D721Med (cell line): ENCODE measurements around the gene CCSER2.

ENCODE experiments used
- DNase-seq: peaks from one replicate; pipeline ENCODE4 v3.0.0; 2011; ENCODE audit warnings: low spot score; ENCODE audit not compliant: insufficient read length
- FAIRE-seq: peaks from 2 replicates; lab custom pipeline; 2011; peaks lifted over from hg19 to GRCh38; lab: Jason Lieb, UNC
- CTCF ChIP-seq: IDR thresholded peaks from 2 replicates; pipeline ENCODE4 v1.5.1; 2012; ENCODE audit warnings: mild to moderate bottlenecking, control low read depth; ENCODE audit not compliant: insufficient read depth; ENCODE audit errors: missing control alignments

The CCSER2 gene

GRCh38 chr10:84331091-84331490 is 2.7 kb downstream of the CCSER2 start:
- no peak for FAIRE-seq
- no peak for DNase-seq
- no peak for TF ChIP-seq CTCF

GRCh38 chr10:84333864-84334451 is 5.6 kb downstream of the CCSER2 start:
- no peak for DNase-seq

GRCh38 chr10:84334811-84335210 is 6.4 kb downstream of the CCSER2 start:
- TF ChIP-seq CTCF: no peak
- no peak for DNase-seq
- FAIRE-seq: no peak

More at GRCh38 chr10:84333864-84334451, 5.6 kb downstream of the CCSER2 start:
- peak; percentile 61 for FAIRE-seq
- no peak for TF ChIP-seq CTCF

- no peak for TF ChIP-seq CTCF
- DNase-seq (no peak), FAIRE-seq (no peak)
Measured at GRCh38 chr10:84335516-84335915, 7.1 kb downstream of the CCSER2 start.

- TF ChIP-seq CTCF: no peak
- FAIRE-seq (no peak), DNase-seq (no peak)
Measured at GRCh38 chr10:84336406-84337090, 8.2 kb downstream of the CCSER2 start.

GRCh38 chr10:84337199-84337598 is 8.8 kb downstream of the CCSER2 start:
- no peak for FAIRE-seq
- no peak for TF ChIP-seq CTCF
- DNase-seq: no peak

GRCh38 chr10:84339025-84339424 is 10.6 kb downstream of the CCSER2 start:
- FAIRE-seq (no peak), DNase-seq (no peak)
- TF ChIP-seq CTCF: no peak
